ENCODE results near the gene ZBTB5. TPM values are rescaled to one million over a fixed set of nuclear protein-coding genes. Genes with fewer than 3 reads are reported as not detected.

Gene ZBTB5
- total RNA-seq, 1 experiment from 2014 or later = 30.6 TPM

DNA sequence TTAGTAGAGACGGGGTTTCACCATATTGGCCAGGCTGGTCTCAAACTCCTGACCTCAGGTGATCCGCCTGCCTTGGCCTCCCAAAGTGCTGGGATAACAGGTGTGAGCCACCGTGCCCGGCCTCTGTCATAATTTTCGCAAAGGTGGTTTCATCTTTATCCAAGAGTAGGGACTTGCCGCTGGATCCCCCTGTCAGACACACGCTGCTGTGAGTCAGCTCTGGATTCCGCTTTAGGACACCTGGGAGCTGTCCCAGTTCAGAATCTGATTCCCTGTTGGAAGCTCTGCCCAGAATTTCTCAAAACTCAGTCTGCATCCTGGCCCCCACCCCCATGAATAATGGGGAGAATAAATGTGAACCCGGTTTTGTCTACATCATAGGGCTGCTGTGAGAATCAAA, 60.7 kb downstream of the ZBTB5 start:
- no TSS peak for BruUV-seq (replicated peaks)
- DNase-seq (ENCODE audit: low read depth, low spot score) (no peak), ATAC-seq (no peak)
- in situ Hi-C loops (cut with HindIII; ENCODE audit: low pct_unique_long_range_greater_than_20kb, low sequenced_read_pairs) = no loop called here
- TF ChIP-seq SIN3A (IDR thresholded peaks at IDR 0.05; ENCODE audit: borderline replicate concordance, insufficient read depth, low read depth, low read length) (no peak), REST (IDR thresholded peaks at IDR 0.05; ENCODE audit: insufficient read depth in 1 of 2, low read depth in 2 of 2, low read length in 1 of 2) (no peak), TCF7L2 (IDR thresholded peaks at IDR 0.05; ENCODE audit: low read depth, low read length) (no peak), POLR2AphosphoS5 (IDR thresholded peaks at IDR 0.05; ENCODE audit: low read depth, low read length) (no peak)
- TF ChIP-seq, protein P1, sequence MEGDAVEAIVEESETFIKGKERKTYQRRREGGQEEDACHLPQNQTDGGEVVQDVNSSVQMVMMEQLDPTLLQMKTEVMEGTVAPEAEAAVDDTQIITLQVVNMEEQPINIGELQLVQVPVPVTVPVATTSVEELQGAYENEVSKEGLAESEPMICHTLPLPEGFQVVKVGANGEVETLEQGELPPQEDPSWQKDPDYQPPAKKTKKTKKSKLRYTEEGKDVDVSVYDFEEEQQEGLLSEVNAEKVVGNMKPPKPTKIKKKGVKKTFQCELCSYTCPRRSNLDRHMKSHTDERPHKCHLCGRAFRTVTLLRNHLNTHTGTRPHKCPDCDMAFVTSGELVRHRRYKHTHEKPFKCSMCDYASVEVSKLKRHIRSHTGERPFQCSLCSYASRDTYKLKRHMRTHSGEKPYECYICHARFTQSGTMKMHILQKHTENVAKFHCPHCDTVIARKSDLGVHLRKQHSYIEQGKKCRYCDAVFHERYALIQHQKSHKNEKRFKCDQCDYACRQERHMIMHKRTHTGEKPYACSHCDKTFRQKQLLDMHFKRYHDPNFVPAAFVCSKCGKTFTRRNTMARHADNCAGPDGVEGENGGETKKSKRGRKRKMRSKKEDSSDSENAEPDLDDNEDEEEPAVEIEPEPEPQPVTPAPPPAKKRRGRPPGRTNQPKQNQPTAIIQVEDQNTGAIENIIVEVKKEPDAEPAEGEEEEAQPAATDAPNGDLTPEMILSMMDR (IDR thresholded peaks at IDR 0.05) = no peak
- H3K27ac ChIP-seq (ENCODE audit: low read length) = no peak overlapping the region
- H3K27me3 ChIP-seq (ENCODE audit: control insufficient read depth, insufficient read depth, low read length) = no peaks in the 10 kb centered on the region; the same call in 1 of the 2 replicates
- ChIA-PET CTCF (no interaction called here), POLR2A (no interaction called here)
- H3K9me3 ChIP-seq (ENCODE audit: control insufficient read depth, insufficient read depth, low read depth, low read length) = no peaks in the 10 kb centered on the region
- no peaks in the 10 kb centered on the region for H3K4me1 ChIP-seq (ENCODE audit: control insufficient read depth, insufficient read depth, low read length)
- H3K36me3 ChIP-seq (ENCODE audit: control insufficient read depth, insufficient read depth, low read length) = no peaks in the 10 kb centered on the region
- intact Hi-C loops (cut with micrococcal nuclease; ENCODE audit: unreplicated experiment) = no loop called here
- no peak overlapping the region for H3K4me3 ChIP-seq (ENCODE audit: low read depth in 2 of 2, low read length in 2 of 2)

- ATAC-seq (no peak), DNase-seq (ENCODE audit: low read depth, low spot score) (no peak)
- intact Hi-C loops (cut with micrococcal nuclease; ENCODE audit: unreplicated experiment) (loop anchor here (10.0 kb wide), 1 partner anchor 525 kb away; no protein-coding TSS in a partner anchor), in situ Hi-C loops (cut with HindIII; ENCODE audit: low pct_unique_long_range_greater_than_20kb, low sequenced_read_pairs) (no loop called here)
- Histone ChIP-seq H3K27me3 (ENCODE audit: control insufficient read depth, insufficient read depth, low read length) (no peaks in the 10 kb centered on the region; the same call in 1 of the 2 replicates), H3K9me3 (ENCODE audit: control insufficient read depth, insufficient read depth, low read depth, low read length) (no peaks in the 10 kb centered on the region), H3K4me3 (ENCODE audit: low read depth in 2 of 2, low read length in 2 of 2) (no peak overlapping the region), H3K27ac (ENCODE audit: low read length) (no peak overlapping the region), H3K36me3 (ENCODE audit: control insufficient read depth, insufficient read depth, low read length) (no peaks in the 10 kb centered on the region), H3K4me1 (ENCODE audit: control insufficient read depth, insufficient read depth, low read length) (peaks cover 3% of the 10 kb centered on the region; the same call in 1 of the 2 replicates)
- CTCF ChIA-PET = interaction anchor here (0.6 to 0.8 kb wide), 2 partner anchors 12 to 372 kb away, joined by 3 read pairs; no protein-coding TSS in a partner anchor
- BruUV-seq (replicated peaks) = no TSS peak
- POLR2A ChIA-PET = interaction anchor here (0.6 kb wide), 1 partner anchor 57 kb away, joined by 3 read pairs; no protein-coding TSS in a partner anchor
- TF ChIP-seq TCF7L2 (IDR thresholded peaks at IDR 0.05; ENCODE audit: low read depth, low read length) (no peak), POLR2AphosphoS5 (IDR thresholded peaks at IDR 0.05; ENCODE audit: low read depth, low read length) (no peak), REST (IDR thresholded peaks at IDR 0.05; ENCODE audit: insufficient read depth in 1 of 2, low read depth in 2 of 2, low read length in 1 of 2) (no peak), SIN3A (IDR thresholded peaks at IDR 0.05; ENCODE audit: borderline replicate concordance, insufficient read depth, low read depth, low read length) (no peak)
- TF ChIP-seq, protein P1 (IDR thresholded peaks at IDR 0.05) = no peak
Observed at GRCh38 chr9:37399336-37399735, 65.9 kb downstream of the ZBTB5 start.
